Calu3 (cell line): ENCODE results near the gene MMS22L. TPM values are rescaled to one million over a fixed set of nuclear protein-coding genes. Genes with fewer than 3 reads are reported as not detected.

Experiments used
- BruUV-seq: library from RNA; stranded (reverse); fragments of 400-500 nt; replicated peaks from 2 replicates; lab custom pipeline; 2021; lab: Mats Ljungman, UMichigan
- CTCF ChIA-PET: fragments of 300-600 bp; sonication (Branson Sonifier 250); formaldehyde crosslinking; loops from one replicate; lab custom pipeline; 2022; ENCODE audit warnings: antibody characterized with exemption; lab: Charles Lee
- DNase-seq: peaks from one replicate; pipeline ENCODE4 v3.0.0; 2022
- H3K27ac Mint-ChIP-seq: one replicate; pipeline ENCODE4 v1.8.0; 2022; ENCODE audit warnings: mixed read lengths; ENCODE audit not compliant: unreplicated experiment
- H3K27me3 Mint-ChIP-seq: one replicate; pipeline ENCODE4 v1.8.0; 2022; ENCODE audit warnings: mixed read lengths; ENCODE audit not compliant: unreplicated experiment
- H3K36me3 Mint-ChIP-seq: one replicate; pipeline ENCODE4 v1.8.0; 2022; ENCODE audit warnings: mild to moderate bottlenecking, moderate library complexity, mixed read lengths; ENCODE audit not compliant: insufficient read depth, unreplicated experiment
- H3K4me1 Mint-ChIP-seq: one replicate; pipeline ENCODE4 v1.8.0; 2022; ENCODE audit warnings: mild to moderate bottlenecking, low read depth, mixed read lengths; ENCODE audit not compliant: unreplicated experiment
- H3K4me3 Mint-ChIP-seq: one replicate; pipeline ENCODE4 v1.8.0; 2022; ENCODE audit warnings: mild to moderate bottlenecking, low read depth, moderate library complexity, mixed read lengths; ENCODE audit not compliant: unreplicated experiment
- H3K9me3 Mint-ChIP-seq: one replicate; pipeline ENCODE4 v1.8.0; 2022; ENCODE audit warnings: low read depth, mixed read lengths; ENCODE audit not compliant: unreplicated experiment
- CTCF ChIP-seq: fragments of 200-600 bp; IDR thresholded peaks from one replicate; pipeline ENCODE4 v1.8.0; 2022; ENCODE audit warnings: antibody characterized with exemption; ENCODE audit not compliant: unreplicated experiment
- intact Hi-C: fragments of 100-400 bp; cut with micrococcal nuclease; formaldehyde crosslinking; loops from one replicate; pipeline ENCODE4 v1.10.0; 2022; ENCODE audit not compliant: unreplicated experiment
- total RNA-seq: library from RNA; stranded (reverse); gene quantifications from 2 replicates; pipeline ENCODE4 v1.2.3, GENCODE V29; 2022

The MMS22L gene
- total RNA-seq, 1 experiment from 2014 or later: 26.0 TPM

- Mint-ChIP-seq H3K27ac (no peak overlapping the region), H3K36me3 (no peaks in the 10 kb centered on the region), H3K27me3 (peaks cover 8% of the 10 kb centered on the region), H3K9me3 (no peaks in the 10 kb centered on the region), H3K4me3 (no peak overlapping the region), H3K4me1 (no peaks in the 10 kb centered on the region)
- intact Hi-C loops: no loop called here
- DNase-seq: no peak
- no peak for TF ChIP-seq CTCF
- CTCF ChIA-PET: no interaction called here
- BruUV-seq: no TSS peak
Measured at GRCh38 chr6:97304701-97305100, 21.7 kb upstream of the MMS22L start.

GRCh38 chr6:97294451-97294850, 11.4 kb upstream of the MMS22L start:
- DNase-seq: no peak
- no TSS peak for BruUV-seq
- Mint-ChIP-seq H3K27me3 (peaks cover 10% of the 10 kb centered on the region), H3K4me1 (no peaks in the 10 kb centered on the region), H3K9me3 (peaks cover 9% of the 10 kb centered on the region), H3K4me3 (no peak overlapping the region), H3K36me3 (no peaks in the 10 kb centered on the region), H3K27ac (no peak overlapping the region)
- intact Hi-C loops: no loop called here
- CTCF ChIA-PET: no interaction called here
- TF ChIP-seq CTCF: no peak

GRCh38 chr6:97293198-97293696, 10.2 kb upstream of the MMS22L start:
- Mint-ChIP-seq H3K4me1 (no peaks in the 10 kb centered on the region), H3K4me3 (no peak overlapping the region), H3K9me3 (peaks cover 7% of the 10 kb centered on the region), H3K27ac (no peak overlapping the region), H3K27me3 (no peaks in the 10 kb centered on the region), H3K36me3 (no peaks in the 10 kb centered on the region)
- no peak for TF ChIP-seq CTCF
- DNase-seq: no peak
- intact Hi-C loops: no loop called here
- no TSS peak for BruUV-seq
- CTCF ChIA-PET: no interaction called here

GRCh38 chr6:97292671-97293070, 9.7 kb upstream of the MMS22L start:
- Mint-ChIP-seq H3K4me1 (no peaks in the 10 kb centered on the region), H3K9me3 (peaks cover 6% of the 10 kb centered on the region), H3K36me3 (no peaks in the 10 kb centered on the region), H3K27me3 (no peaks in the 10 kb centered on the region), H3K27ac (no peak overlapping the region), H3K4me3 (no peak overlapping the region)
- TF ChIP-seq CTCF: no peak
- no peak for DNase-seq
- intact Hi-C loops: no loop called here
- CTCF ChIA-PET: no interaction called here
- no TSS peak for BruUV-seq
